ENCODE data around the gene VSX1. TPM values are rescaled to one million over a fixed set of nuclear protein-coding genes. Genes with fewer than 3 reads are reported as not detected.

VSX1 gene
- polyA plus RNA-seq, 1 of the 3 experiments (the other 2 are of a cell fraction), result not detected

Other genes with a start within 250 kb of the VSX1 start
- 0.07 and 0.08 TPM in 2 replicates for gene CST7, start 132.9 kb downstream of the VSX1 start, polyA plus RNA-seq (2012; rRNA removed)
- 107 and 115 TPM in 2 replicates for gene APMAP, start 89.4 kb downstream of the VSX1 start, polyA plus RNA-seq (2012; rRNA removed)
- gene ACSS1, start 24.0 kb downstream of the VSX1 start, polyA plus RNA-seq (2012; rRNA removed), result 1.3 and 2.0 TPM in 2 replicates
- gene ENTPD6, start 113.6 kb upstream of the VSX1 start, polyA plus RNA-seq (2012; rRNA removed), result 76.1 and 78.2 TPM in 2 replicates
- 32.2 and 35.8 TPM in 2 replicates for gene PYGB, start 165.9 kb upstream of the VSX1 start, polyA plus RNA-seq (2012; rRNA removed)

All from SK-N-SH (cell line).